Panc1 (cell line): Measurements from ENCODE around the gene LDB3. TPM values are rescaled to one million over a fixed set of nuclear protein-coding genes. Genes with fewer than 3 reads are reported as not detected.

ENCODE experiments used
- ATAC-seq: fragments of 200-7000 bp; cut with Tn5 transposase; 2 replicates; pipeline ENCODE4 v1.9.1; 2020; ENCODE audit warnings: mild to moderate bottlenecking, moderate library complexity
- BruUV-seq: library from RNA; stranded (reverse); fragments of 400-500 nt; replicated peaks from 2 replicates; lab custom pipeline; 2021; lab: Mats Ljungman, UMichigan
- CTCF ChIA-PET: fragments of 300-600 bp; sonication (Branson Sonifier 250); formaldehyde crosslinking; loops from one replicate; lab custom pipeline; 2022; ENCODE audit warnings: antibody characterized with exemption; lab: Charles Lee
- POLR2A ChIA-PET: fragments of 300-600 bp; sonication (Branson Sonifier 250); formaldehyde crosslinking; loops from one replicate; lab custom pipeline; 2022; ENCODE audit warnings: antibody characterized with exemption; lab: Charles Lee
- DNase-seq: peaks from one replicate; pipeline ENCODE4 v3.0.0-alpha.2; 2010; ENCODE audit warnings: low read depth, low spot score
- H3K27ac ChIP-seq: 2 replicates; pipeline ENCODE4 v1.5.1; 2011; ENCODE audit warnings: mild to moderate bottlenecking, low read length, inconsistent platforms
- H3K27me3 ChIP-seq: fragments of 200-500 bp; sonication (Bioruptor generic); 2 replicates; pipeline ENCODE4 v1.6.0; 2014; ENCODE audit warnings: low read length, inconsistent platforms; ENCODE audit not compliant: control insufficient read depth, insufficient read depth
- H3K36me3 ChIP-seq: fragments of 200-500 bp; sonication (Bioruptor generic); 2 replicates; pipeline ENCODE4 v1.5.1; 2014; ENCODE audit warnings: inconsistent platforms, mild to moderate bottlenecking, low read length, moderate library complexity; ENCODE audit not compliant: control insufficient read depth, insufficient read depth
- H3K4me1 ChIP-seq: 2 replicates; pipeline ENCODE4 v1.5.1; 2011; ENCODE audit warnings: inconsistent platforms, mild to moderate bottlenecking, low read length, moderate library complexity; ENCODE audit not compliant: control insufficient read depth, insufficient read depth
- H3K4me3 ChIP-seq, 2 experiments: 2 replicates each; pipeline ENCODE4 v1.5.1; 2011 to 2012; ENCODE audit warnings: low read depth in 2 of 2, low read length in 2 of 2, mild to moderate bottlenecking in 2 of 2, inconsistent platforms in 1 of 2, moderate library complexity in 1 of 2
- H3K9me3 ChIP-seq: fragments of 200-500 bp; sonication (Bioruptor generic); 2 replicates; pipeline ENCODE4 v1.5.1; 2014; ENCODE audit warnings: low read depth, mild to moderate bottlenecking, inconsistent platforms, low read length, moderate library complexity; ENCODE audit not compliant: control insufficient read depth, insufficient read depth
- POLR2AphosphoS5 ChIP-seq: IDR thresholded peaks from 2 replicates; pipeline ENCODE4 v1.6.1; 2012; ENCODE audit warnings: mild to moderate bottlenecking, low read depth, low read length, moderate library complexity
- SIN3A ChIP-seq: IDR thresholded peaks from 2 replicates; pipeline ENCODE4 v1.6.1; 2012; ENCODE audit warnings: low read depth, mild to moderate bottlenecking, low read length, moderate library complexity, borderline replicate concordance; ENCODE audit not compliant: insufficient read depth
- TCF7L2 ChIP-seq: IDR thresholded peaks from 2 replicates; pipeline ENCODE4 v1.6.1; 2011; ENCODE audit warnings: mild to moderate bottlenecking, low read depth, low read length, inconsistent platforms
- in situ Hi-C: cut with HindIII; loops from 2 replicates; pipeline ENCODE4 v1.10.0; 2016; ENCODE audit warnings: low sequenced_read_pairs, low pct_unique_long_range_greater_than_20kb
- intact Hi-C: fragments of 100-400 bp; cut with micrococcal nuclease; formaldehyde crosslinking; loops from one replicate; pipeline ENCODE4 v1.10.0; 2022; ENCODE audit not compliant: unreplicated experiment
- total RNA-seq: library from RNA; stranded (reverse); gene quantifications from one replicate; pipeline ENCODE4 v1.2.1, GENCODE V29; 2021; ENCODE audit not compliant: unreplicated experiment
- TF ChIP-seq, protein P1 (sequence below), 2 experiments: IDR thresholded peaks; 2 replicates each; pipeline ENCODE4 v1.6.1; 2011 to 2012; ENCODE audit warnings: low read depth in 2 of 2, control low read depth in 1 of 2, low read length in 1 of 2, mild to moderate bottlenecking in 1 of 2, moderate library complexity in 1 of 2; ENCODE audit not compliant: insufficient read depth in 1 of 2
- TF ChIP-seq, protein P2 (sequence below): fragments of 450-650 bp; IDR thresholded peaks from 2 replicates; pipeline ENCODE4 v1.5.1; 2017; ENCODE audit warnings: mild to moderate bottlenecking

The LDB3 gene
- total RNA-seq, 1 experiment from 2014 or later = 0.15 TPM

DNA sequence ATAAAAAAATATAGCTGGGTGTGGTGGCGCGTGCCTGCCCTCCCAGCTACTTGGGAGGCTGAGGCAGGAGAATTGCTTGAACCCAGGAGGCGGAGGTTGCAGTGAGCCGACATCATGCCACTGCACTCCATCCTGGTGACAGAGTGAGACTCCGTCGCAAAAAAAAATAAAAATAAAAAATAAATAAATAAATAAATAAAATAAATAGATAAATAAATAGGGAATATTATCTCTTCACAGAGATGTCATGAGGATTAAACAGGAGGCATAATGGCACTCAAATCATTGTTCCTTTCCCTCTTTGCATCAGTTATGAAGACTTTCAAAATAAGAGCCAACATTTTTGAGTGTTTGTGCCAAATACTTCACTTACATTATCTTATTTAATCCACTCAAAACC is 56.1 kb downstream of the LDB3 start:
- ChIA-PET CTCF (no interaction called here), POLR2A (no interaction called here)
- DNase-seq (no peak), ATAC-seq (no peak)
- intact Hi-C loops (no loop called here), in situ Hi-C loops (no loop called here)
- Histone ChIP-seq H3K4me1 (no peaks in the 10 kb centered on the region), H3K4me3 (no peak overlapping the region), H3K36me3 (no peaks in the 10 kb centered on the region), H3K27ac (no peak overlapping the region), H3K27me3 (no peaks in the 10 kb centered on the region; the same call in 1 of the 2 replicates), H3K9me3 (no peaks in the 10 kb centered on the region)
- TF ChIP-seq, protein P1, sequence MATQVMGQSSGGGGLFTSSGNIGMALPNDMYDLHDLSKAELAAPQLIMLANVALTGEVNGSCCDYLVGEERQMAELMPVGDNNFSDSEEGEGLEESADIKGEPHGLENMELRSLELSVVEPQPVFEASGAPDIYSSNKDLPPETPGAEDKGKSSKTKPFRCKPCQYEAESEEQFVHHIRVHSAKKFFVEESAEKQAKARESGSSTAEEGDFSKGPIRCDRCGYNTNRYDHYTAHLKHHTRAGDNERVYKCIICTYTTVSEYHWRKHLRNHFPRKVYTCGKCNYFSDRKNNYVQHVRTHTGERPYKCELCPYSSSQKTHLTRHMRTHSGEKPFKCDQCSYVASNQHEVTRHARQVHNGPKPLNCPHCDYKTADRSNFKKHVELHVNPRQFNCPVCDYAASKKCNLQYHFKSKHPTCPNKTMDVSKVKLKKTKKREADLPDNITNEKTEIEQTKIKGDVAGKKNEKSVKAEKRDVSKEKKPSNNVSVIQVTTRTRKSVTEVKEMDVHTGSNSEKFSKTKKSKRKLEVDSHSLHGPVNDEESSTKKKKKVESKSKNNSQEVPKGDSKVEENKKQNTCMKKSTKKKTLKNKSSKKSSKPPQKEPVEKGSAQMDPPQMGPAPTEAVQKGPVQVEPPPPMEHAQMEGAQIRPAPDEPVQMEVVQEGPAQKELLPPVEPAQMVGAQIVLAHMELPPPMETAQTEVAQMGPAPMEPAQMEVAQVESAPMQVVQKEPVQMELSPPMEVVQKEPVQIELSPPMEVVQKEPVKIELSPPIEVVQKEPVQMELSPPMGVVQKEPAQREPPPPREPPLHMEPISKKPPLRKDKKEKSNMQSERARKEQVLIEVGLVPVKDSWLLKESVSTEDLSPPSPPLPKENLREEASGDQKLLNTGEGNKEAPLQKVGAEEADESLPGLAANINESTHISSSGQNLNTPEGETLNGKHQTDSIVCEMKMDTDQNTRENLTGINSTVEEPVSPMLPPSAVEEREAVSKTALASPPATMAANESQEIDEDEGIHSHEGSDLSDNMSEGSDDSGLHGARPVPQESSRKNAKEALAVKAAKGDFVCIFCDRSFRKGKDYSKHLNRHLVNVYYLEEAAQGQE (IDR thresholded peaks at IDR 0.05; ENCODE audit: insufficient read depth in 1 of 2, low read depth in 2 of 2, low read length in 1 of 2) = no peak
- TF ChIP-seq, protein P2, sequence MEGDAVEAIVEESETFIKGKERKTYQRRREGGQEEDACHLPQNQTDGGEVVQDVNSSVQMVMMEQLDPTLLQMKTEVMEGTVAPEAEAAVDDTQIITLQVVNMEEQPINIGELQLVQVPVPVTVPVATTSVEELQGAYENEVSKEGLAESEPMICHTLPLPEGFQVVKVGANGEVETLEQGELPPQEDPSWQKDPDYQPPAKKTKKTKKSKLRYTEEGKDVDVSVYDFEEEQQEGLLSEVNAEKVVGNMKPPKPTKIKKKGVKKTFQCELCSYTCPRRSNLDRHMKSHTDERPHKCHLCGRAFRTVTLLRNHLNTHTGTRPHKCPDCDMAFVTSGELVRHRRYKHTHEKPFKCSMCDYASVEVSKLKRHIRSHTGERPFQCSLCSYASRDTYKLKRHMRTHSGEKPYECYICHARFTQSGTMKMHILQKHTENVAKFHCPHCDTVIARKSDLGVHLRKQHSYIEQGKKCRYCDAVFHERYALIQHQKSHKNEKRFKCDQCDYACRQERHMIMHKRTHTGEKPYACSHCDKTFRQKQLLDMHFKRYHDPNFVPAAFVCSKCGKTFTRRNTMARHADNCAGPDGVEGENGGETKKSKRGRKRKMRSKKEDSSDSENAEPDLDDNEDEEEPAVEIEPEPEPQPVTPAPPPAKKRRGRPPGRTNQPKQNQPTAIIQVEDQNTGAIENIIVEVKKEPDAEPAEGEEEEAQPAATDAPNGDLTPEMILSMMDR = no peak
- TF ChIP-seq TCF7L2 (no peak), SIN3A (no peak), POLR2AphosphoS5 (no peak)
- BruUV-seq = no TSS peak

DNA sequence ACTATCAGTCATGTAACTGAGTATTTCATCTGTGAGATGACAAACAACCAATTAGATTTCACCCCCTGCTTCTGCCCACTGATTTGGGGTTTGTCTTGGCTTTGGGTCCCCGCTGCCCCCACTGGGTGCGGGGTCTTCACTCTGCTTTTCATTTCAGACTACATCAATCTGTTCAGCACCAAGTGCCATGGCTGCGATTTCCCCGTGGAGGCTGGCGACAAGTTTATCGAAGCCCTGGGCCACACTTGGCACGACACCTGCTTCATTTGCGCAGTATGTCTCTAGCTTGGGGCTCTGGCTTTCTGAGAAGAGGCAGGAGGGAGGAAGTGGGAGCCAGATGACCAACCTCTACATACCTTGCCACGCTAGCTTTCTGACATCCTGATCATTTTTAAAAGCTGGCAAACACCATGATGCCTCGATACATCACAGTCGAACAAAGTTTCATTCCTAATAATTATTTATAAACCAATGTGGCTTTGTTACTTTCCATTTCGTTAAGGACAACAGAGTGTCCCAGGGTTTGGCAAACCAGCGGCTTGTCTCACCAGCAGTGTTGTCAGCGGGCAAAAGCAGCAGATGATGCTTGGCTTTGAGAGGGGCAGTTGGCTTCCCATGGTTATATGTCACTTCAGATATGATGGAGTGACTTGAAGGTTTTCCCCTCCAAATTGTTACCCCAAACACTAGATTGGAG is 57.8 kb downstream of the LDB3 start:
- no peaks in the 10 kb centered on the region for H3K36me3 ChIP-seq
- ChIA-PET CTCF (interaction anchor here (0.5 kb wide), 1 partner anchor 19 kb away, joined by 3 read pairs; no protein-coding TSS in a partner anchor), POLR2A (interaction anchor here (0.5 kb wide), 1 partner anchor 162 kb away, joined by 4 read pairs; no protein-coding TSS in a partner anchor)
- no peak for DNase-seq
- no peaks in the 10 kb centered on the region; the same call in 1 of the 2 replicates for H3K27me3 ChIP-seq
- H3K4me1 ChIP-seq = no peaks in the 10 kb centered on the region
- intact Hi-C loops (no loop called here), in situ Hi-C loops (no loop called here)
- no peak overlapping the region for H3K4me3 ChIP-seq
- ATAC-seq = no peak
- no TSS peak for BruUV-seq
- H3K27ac ChIP-seq = no peak overlapping the region
- TF ChIP-seq, protein P1 (IDR thresholded peaks at IDR 0.05; ENCODE audit: insufficient read depth in 1 of 2, low read depth in 2 of 2, low read length in 1 of 2) = no peak
- TF ChIP-seq SIN3A = no peak
- TF ChIP-seq, protein P2 = no peak
- no peak for TF ChIP-seq POLR2AphosphoS5
- no peak for TF ChIP-seq TCF7L2
- no peaks in the 10 kb centered on the region for H3K9me3 ChIP-seq
